ENCODE results near the gene MR1.
"Not testable (repeated sequence)": the region's sequence is repeated elsewhere in the genome, so short reads cannot be mapped to it uniquely, and the experiment has no call there.

- not testable (repeated sequence) for TF ChIP-seq POLR2AphosphoS5, POLR2A, TAF1 (IDR thresholded peaks at IDR 0.05; ENCODE audit: low read depth, low read length)
Observed at GRCh38 chr1:181045946-181046345, 12.2 kb downstream of the MR1 start.

All from GM12891 (cell line).